Measurements from ENCODE around the gene TRIM37.

GRCh38 chr17:59121901-59122480 lies 15.3 kb upstream of the TRIM37 start:
- TF ChIP-seq ZNF792 (tag by site-specific recombination; IDR thresholded peaks at IDR 0.05) (no peak), YY1 (tag by site-specific recombination; IDR thresholded peaks at IDR 0.05) (no peak), PBX3 (CRISPR knock-in tag; IDR thresholded peaks at IDR 0.05) (no peak), ZNF391 (tag by site-specific recombination; IDR thresholded peaks at IDR 0.05; ENCODE audit: borderline replicate concordance, low read depth) (no peak), ZBTB26 (tag by site-specific recombination; optimal IDR thresholded peaks at IDR 0.05) (no peak), ZFP3 (tag by site-specific recombination; IDR thresholded peaks at IDR 0.05; ENCODE audit: low read depth) (no peak), ZNF558 (tag by site-specific recombination; IDR thresholded peaks at IDR 0.05) (no peak), ZFP41 (tag by site-specific recombination; IDR thresholded peaks at IDR 0.05; ENCODE audit: borderline replicate concordance) (no peak)
- TF ChIP-seq, protein P1, sequence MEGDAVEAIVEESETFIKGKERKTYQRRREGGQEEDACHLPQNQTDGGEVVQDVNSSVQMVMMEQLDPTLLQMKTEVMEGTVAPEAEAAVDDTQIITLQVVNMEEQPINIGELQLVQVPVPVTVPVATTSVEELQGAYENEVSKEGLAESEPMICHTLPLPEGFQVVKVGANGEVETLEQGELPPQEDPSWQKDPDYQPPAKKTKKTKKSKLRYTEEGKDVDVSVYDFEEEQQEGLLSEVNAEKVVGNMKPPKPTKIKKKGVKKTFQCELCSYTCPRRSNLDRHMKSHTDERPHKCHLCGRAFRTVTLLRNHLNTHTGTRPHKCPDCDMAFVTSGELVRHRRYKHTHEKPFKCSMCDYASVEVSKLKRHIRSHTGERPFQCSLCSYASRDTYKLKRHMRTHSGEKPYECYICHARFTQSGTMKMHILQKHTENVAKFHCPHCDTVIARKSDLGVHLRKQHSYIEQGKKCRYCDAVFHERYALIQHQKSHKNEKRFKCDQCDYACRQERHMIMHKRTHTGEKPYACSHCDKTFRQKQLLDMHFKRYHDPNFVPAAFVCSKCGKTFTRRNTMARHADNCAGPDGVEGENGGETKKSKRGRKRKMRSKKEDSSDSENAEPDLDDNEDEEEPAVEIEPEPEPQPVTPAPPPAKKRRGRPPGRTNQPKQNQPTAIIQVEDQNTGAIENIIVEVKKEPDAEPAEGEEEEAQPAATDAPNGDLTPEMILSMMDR (tag by site-specific recombination; IDR thresholded peaks at IDR 0.05) = no peak
